SH-SY5Y (cell line): Measurements from ENCODE around the gene LDAH.

ENCODE experiments used
- GATA2 ChIP-seq: IDR thresholded peaks from 2 replicates; pipeline ENCODE4 v1.6.1; 2011; ENCODE audit warnings: mild to moderate bottlenecking, low read depth, low read length
- GATA3 ChIP-seq: IDR thresholded peaks from 2 replicates; pipeline ENCODE4 v1.6.1; 2011; ENCODE audit warnings: low read depth, mild to moderate bottlenecking, low read length, moderate library complexity

The LDAH gene

DNA sequence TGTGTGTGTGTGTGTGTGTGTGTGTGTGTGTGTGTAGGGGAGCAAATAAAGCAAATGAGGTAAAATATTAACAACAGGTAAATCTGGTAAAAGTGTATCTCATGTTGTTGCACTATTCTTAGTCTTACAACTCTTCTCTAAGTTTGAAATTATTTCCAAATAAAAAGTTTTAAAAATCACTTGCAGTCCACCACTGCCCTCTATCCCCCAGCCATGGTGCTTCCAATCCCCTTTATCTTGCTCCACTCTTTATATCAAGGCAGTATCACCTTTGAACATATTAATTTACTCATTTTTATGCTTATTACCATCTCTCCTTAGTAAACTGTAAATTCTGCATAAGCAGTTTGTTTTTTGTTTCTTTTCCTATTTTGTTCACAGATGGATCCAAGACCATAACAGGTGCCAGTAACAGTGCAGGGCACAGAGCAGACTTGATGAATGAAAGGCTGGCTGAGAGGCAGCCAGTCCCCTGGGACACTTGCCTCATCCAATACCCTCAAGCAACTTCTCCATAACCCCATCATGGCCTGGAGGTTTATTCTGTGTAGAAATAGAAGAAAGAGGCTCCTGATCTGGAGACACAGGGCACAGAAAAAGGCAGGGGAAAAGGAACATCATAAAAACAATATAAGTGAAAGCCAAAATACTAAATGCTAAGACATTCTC lies 67.6 kb downstream of the LDAH start:
- TF ChIP-seq GATA2 (no peak), GATA3 (no peak)

DNA sequence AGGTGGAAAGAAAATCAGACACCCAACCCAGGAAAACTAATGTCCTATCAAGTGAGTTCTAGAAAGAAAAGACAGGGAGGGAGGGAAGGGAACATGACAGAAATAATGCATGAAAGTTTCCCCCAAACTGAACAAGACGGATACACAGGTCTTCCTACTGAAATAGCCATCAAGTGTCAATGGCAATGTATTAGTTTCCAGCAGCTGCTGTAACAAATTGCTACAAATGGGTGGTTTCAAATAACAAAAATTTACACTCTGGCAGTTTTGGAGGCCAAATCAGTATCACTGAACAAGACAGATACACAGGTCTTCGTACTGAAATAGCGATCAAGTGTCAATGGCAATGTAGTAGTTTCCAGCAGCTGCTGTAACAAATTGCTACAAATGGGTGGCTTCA lies 70.6 kb downstream of the LDAH start:
- TF ChIP-seq GATA2 (no peak), GATA3 (no peak)

DNA sequence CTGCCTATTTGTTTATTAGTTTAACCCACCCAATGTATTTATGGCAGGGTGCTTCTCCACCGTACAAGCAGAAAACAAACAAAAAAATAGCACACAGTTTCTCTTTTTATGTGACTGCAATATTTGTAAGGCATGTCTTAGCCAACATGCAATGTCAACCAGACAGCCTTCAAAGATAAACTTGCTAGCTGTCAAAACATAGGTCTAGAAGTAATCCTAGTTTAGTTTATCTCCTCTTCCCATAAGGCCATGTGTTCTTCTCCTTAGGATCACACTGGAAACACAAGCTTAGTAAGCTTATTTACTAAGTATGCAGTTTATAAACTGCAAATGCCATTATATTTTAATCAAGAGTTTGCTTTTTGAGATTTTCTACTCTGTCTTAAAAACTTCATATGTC lies 75.6 kb downstream of the LDAH start:
- TF ChIP-seq GATA3 (no peak), GATA2 (no peak)

DNA sequence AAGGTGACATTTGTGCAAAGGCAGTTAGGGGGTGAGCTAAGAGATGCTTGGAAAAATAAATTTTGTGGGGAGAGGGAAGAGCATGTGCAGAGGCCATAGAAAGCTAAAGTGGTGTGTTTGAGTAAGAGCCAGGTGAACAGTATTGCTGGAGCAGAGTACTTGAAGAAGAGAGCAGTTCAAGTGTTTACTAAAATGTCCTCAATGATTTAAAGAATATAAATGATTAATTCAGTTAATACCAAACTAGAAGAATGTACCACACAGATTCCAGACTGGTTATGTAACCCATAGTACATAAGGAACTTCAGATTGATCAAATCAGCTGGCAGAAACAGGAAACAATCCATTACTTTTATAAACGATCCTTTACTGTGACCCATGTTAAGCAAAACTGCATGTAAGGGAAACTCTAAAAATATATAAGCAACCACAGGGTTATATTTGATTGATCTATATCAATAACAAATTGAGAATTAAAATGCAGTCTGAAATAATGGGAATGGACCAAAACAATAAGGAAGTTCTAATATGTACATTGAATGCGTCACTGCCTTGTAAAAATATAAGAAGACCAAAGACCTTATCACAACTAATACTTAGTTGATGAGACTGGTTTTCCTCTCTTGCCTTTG lies 76.9 kb downstream of the LDAH start:
- no peak for TF ChIP-seq GATA3
- no peak for TF ChIP-seq GATA2

DNA sequence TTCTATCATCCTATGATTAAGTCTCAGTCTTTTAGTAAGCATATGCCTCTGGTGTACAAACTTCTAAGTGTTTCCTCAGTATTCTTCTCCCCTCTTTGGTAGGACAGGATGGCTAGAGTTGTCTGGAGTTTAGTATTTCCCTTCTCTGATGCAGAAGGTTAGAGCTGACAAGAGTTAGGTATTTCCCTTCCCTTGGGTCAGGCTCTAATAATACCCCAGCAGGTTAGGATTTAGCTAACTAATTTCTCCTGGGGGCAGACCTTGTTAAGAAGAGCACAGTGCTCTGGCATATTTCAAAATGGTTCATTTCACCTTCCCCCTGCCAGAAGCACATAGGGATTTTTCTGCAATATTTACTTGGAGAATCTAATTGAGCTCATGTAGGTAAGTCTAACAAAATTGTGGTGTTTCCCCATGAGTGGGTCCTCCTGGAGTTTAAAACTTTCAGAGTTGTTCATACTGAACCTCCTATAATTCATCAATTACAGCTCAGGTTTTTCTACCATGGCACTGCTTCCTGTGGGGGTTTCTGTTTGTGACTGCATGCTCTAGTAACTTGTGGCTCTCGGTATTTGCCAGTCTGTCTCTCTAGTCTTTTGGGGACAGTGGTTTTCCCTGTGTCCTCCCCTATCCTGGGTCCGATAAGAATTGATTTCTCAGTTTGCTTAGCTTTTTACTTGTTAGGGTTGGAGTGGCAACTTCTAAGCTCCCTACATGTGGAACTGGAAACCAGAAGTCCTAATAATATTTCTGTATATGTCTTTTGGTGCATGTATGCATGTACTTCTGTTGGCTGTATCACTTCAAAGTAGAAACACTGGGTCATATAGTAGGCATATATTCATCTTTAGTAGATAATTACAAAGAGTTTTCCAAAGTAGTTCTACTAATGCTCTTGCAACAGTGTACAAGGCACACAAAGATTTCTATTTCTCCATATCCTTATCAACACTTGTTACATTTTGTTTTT lies 78.2 kb downstream of the LDAH start:
- TF ChIP-seq GATA3 (no peak), GATA2 (no peak)

DNA sequence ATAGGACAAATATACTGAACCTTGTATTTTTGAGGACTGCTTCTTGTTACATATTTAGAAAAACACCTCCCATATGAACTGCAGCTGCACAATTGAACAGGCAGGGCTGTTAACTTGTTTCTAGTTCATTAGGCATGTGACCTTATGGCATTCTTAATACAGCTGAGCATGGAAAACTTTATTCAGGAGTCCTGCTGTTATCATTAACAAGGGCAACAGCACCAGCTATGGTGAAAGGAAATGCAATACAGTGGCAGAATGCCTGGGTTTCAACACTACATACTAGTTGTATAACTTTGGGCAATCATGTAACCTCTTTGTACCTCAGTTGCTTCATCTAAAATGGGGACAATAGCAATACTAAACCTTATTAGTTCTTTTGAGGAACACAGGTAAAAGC lies 84.1 kb downstream of the LDAH start:
- TF ChIP-seq GATA2, result no peak
- TF ChIP-seq GATA3, result no peak

DNA sequence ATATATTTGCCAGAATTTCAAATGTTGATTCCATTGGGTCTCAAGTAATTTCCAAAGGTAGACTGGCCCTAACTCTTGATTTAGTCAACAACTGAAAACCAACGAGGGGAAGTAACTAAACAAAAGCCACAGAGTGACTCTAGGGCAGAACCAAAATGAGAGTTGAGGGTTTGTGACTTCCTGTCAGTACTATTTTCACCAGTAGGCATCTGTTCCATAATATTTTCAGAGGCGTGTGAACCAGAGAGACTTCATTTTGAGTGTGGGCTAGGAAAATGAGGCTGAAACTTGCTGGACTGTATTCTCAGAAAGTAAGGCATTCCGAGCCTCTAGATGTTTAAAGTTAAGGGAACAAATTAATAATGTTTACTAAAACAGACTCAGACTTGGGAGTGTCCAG lies 85.4 kb downstream of the LDAH start:
- TF ChIP-seq GATA3 (no peak), GATA2 (no peak)

DNA sequence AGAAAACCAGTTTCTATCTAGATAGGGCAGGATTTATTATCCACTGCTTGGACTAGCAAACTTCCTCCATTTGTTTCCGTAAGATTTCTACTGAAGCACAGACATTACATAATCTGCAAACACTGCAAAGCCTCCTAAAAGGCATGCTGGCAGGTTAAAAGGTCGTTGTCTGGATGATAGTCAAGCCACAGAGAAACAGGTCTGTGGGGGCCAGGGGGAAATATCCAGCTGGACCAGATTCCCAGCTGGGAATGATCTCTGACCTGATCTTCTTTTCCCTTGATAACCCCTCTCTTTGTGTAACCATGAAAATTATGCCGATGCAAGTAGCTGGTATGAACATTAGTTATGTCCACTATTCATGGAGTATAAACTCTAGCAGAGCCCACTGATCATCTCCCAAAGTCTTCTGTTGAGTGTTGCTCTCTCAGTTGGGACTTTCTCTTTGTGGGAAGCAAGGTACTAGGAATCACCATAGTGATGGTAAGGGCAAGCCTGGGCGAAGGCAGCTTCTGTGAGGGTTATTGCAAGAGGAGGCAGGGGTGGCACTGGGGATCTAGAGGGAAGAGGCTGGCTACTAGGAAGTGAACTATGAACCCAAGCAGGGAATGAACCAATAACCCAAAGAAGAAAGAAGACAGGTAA lies 94.7 kb downstream of the LDAH start:
- TF ChIP-seq GATA3 (no peak), GATA2 (no peak)

DNA sequence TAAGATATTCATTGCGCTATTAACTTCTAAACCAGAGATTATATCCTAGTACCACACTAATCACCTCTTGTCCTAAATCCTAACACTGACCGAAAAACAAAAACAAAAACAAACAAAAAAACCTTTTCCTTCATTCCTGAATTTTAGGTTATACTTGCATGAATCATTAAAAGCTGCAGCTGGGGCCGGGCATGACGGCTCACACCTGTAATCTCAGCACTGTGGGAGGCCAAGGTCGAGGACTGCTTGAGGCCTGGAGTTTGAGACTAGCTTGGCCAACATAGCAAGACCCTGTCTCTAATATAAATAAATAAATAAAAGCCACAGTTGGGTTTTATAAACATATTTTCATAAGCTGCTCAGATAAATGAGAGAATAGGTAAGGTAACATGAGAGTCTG lies 96.0 kb downstream of the LDAH start:
- TF ChIP-seq GATA2 (no peak), GATA3 (no peak)

DNA sequence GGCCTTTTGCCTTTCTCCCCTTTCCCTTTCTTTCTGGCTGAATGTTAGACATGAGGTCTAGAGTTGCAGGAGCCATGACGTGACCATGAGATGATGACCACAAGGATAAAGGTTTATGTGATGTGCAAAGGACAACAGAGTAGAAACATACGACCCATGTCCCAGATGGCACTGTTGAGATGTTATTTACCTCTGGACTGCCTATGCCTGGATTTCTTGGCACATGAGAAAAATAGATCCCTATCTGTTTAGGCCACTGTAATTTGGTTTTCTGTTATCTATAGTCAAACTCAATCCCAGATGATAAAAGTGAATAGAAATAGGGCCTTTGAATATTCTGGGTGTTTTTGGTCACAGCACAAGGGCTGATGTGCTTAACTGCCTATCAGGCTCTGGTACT lies 97.1 kb downstream of the LDAH start:
- TF ChIP-seq GATA3 (peak; percentile 82), GATA2 (peak; percentile 82)

DNA sequence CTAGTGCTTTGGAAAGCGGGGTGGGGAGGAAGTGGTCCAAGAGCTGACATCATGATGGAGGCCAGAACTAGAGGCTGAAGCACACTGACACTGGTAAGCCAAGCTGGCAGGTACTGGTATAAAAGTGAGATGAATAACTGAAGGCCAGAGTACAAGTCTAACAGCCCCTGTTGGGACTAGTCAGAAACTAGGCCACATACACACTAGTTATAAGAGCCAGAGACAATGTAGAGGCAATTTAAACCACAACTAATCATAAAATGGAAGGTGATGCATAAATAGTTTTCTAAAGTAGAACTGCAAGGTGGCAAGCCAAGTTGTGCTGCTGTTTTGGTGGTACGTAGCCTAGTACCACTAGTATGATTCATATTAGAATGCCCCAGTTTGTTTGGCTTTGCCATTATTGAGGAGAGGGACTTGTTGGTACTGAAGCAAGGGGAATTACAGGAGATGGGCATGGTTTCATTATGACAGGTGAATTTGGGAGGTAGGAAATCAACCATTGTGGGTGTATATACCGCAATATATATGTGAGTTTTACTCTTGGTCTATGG lies 98.3 kb downstream of the LDAH start:
- TF ChIP-seq GATA2 (no peak), GATA3 (no peak)

DNA sequence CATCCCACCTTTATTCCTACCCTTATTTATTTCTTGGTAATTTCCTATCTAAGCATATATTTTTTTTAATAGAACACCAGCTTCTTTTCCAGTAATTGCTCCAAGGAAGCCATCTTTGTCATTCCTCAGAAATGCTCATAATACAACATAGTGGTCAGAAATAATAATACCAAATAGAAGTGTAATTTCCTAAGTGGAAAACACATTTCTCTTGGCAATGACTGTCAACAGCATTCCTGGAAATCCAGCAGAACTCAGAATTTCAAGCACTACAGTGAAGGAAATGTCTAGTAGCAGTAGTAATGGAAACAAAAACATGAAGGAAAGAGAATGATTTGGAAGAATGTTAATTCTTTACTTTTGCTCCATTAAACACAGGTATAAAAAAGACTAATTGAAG lies 99.4 kb downstream of the LDAH start:
- TF ChIP-seq GATA3, result no peak
- TF ChIP-seq GATA2, result no peak

DNA sequence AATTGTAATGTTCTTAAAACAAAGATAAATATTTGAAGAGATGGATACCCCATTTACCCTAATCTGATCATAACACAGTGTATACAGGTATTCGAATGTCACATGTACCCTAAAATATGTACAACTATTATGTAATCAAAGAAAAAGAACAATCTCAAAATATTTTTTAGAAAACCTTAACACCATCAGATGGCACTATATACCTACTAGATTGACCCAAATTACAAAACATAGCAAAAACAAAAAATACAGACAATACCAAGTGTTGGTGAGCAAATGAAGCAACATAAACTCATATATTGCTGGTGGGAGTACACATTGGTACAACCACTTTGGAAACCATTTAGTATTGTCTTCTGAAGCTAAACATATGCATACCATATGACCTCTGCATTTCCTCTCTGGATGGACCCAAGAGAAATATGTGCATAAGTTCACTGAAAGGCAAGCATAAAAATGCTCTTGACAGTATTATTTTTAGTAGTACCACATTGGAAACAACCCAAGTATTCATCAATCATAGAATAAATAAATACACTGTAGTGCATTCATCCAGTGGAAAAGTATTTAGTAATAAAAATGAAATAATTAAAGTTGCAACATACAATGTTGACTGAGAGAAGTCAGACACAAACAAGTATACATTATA lies 100.2 kb downstream of the LDAH start:
- TF ChIP-seq GATA2, result no peak
